HCEC 1CT (cell line): ENCODE measurements around the gene DOK4.
A peak's percentile ranks its signal among the peaks of the same experiment; 100 is the strongest.

ENCODE experiments used
- DNase-seq: peaks from one replicate; pipeline ENCODE4 v3.0.0-alpha.2; 2017

Gene DOK4

GRCh38 chr16:57476546-57477410 is 9.5 kb downstream of the DOK4 start:
- no peak for DNase-seq

- DNase-seq = no peak
Measured at GRCh38 chr16:57475711-57476339, 10.5 kb downstream of the DOK4 start.

DNA sequence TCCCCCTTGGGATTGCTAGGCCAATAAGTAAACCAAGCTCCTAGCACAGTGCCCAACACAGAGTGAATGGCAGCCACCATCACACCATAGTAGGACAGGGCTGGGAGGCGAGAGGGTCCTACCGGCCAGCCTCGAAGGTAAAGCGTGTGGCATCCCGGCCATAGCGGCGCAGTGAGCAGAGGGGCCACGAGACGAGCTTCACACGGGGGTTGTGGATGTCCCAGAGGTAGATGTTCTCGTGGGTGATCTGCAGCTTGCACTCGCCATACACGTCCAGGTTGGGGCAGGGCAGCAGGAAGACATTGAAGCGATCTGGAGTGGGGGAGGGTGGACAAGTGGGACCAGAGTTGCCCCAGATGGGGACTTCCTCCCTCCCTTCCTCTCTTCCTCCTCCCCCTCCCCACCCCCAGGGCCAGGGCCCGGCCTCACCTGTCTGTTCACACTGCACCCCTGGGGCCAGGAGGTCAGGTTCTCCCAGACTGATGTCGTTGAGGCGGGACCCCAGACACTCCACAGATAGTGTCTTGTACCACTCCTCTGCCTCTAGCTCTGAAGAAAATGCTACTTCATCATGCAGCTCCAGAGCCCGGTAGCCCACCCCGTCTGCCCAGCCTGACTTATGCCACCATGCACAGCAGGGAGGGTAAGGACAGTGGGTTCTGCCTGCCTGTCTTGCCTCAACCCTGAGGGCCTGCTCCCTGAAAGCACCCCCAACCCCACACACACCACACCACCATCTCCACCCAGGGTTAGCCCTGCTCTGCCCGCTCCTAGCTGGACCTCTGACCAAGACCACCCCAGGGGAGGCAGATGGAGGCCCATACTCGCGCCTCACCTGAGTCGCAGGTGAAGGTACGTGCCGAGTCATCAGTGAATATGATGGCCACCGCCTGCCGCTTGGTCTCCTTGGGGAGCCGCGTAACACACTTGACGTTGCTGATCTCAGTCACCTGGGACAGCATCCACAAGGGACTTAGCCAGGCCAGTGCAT is 11.3 kb downstream of the DOK4 start:
- no peak for DNase-seq

DNA sequence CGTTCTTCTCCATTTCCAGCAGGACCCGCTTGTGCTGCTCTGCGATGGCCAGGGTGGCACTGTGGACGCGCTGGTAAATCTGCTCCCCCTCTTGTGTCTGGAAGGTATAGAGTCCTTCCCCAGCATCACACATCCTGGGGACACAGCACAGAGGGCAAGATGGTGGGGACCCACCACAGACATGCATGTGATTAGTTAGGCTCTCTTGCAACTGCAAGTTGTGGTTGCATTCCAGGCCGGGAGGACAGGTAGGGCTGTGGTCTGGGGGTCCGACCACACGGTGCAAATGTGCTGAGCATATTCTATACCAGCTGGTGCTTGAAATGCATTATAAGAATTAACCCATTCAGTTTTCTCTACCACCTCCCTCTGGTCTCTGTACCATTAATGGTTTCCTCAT is 12.4 kb downstream of the DOK4 start:
- DNase-seq = no peak

DNA sequence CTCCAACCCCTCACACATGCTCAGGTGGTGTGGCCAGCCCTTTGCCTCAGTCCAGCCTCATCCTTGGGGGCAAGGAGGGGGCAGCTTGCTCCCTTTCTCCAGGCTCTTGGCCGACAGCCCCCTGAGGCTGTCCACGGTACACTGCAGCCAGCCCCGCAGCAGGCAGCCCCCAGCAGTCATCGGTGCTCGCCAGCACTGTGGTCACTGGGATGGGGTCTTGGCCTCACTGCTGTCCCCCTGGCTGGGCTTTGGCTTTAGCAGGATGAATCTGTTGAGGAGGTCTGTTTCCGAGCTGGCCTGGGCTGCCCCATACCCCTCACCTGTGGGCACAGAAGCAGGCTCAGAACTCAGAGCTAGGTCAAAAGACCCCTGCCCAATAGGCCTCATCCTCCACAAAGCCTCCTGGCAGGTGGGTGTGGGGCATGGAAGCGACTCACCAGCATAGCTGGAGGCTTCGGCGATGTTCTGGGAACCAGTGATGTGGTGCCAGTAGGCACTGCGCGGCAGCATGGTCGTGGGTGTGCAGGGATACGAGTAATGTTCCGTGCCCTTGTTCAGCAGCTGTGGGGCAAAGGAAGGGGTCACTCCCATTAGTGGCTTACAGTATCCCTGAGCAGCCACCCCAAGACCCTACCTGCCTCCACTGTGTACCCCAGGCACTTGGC is 13.0 kb downstream of the DOK4 start:
- DNase-seq = no peak

DNA sequence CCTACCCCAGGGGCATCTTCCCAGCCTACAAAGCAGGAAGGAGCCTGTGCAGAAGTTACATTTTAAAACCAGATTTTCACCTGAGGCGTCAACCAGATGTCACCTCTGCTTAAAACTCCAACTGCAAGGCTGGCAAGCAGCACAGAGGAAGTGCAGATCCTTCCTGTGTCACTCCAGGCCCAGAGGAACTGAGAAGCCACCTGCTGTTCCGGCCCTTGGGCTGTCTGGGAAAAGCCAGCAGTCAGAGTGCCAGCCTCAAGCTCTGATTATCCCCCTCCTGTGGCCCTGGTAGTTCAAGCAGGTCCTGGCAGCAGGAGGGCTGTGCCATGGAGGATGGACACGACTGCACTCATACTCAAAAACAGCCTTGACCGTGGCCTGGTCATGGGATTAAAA is 13.6 kb downstream of the DOK4 start:
- no peak for DNase-seq

- DNase-seq = no peak
Measured at GRCh38 chr16:57471852-57472664, 14.2 kb downstream of the DOK4 start.

DNA sequence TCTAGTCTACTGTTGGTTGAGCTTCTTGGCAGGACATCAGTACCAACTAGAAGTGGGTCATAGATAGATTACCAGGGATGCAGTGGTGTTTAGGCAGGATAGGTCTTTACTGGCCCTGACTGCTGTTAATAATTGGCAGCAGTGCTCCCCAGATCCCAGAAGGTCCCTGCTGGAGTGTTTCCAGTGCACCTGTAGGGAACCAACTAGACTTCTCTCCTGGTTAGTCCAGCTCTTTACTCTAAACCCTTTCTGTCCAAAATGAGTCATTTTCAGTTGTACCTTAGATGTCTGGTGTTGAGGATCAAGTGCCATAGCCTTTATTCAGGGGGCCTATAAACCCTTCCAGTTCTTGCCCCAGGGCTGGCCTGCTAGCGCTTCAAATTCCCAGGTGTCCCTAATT is 15.1 kb downstream of the DOK4 start:
- DNase-seq = no peak

GRCh38 chr16:57470711-57471110 is 15.6 kb downstream of the DOK4 start:
- no peak for DNase-seq

GRCh38 chr16:57469917-57470470 is 16.3 kb downstream of the DOK4 start:
- DNase-seq = no peak

DNA sequence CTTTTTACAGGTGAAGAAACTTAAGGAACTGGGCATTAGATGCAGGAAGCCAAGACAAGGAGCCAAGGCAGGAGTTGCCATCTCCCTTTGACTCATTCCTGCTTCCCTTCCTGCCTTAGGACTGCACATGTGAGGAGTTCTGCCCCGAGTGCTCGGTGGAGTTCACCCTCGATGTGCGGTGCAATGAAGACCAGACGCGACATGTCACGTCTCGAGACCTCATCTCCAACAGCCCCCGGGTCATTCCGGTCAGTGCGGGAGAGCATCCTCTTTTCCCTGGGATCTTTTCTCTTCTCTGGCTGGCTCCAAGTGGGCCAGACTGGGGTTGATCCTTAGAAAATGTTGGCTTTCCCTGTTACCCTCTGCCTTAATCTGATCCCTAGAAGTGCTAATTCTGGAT is 17.2 kb downstream of the DOK4 start:
- no peak for DNase-seq

DNA sequence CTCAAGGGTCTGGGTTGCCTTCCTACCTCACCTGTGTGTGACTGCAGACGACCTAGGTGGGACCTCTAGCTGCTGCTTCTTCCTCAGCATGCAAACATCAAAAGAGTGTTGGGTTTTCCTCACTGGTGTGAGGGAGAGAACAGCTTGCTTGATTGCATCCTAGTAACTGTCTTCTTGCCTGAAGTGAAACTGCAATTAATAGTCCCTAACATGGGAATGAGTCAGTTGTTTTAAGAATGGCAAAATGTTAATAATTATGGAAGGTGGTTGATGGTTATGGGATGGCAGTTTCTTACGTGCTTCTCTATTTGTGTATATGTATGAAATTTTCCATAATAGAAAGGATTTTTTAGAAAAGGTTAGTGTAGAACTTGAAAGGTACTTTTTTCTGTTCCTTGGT is 17.9 kb downstream of the DOK4 start:
- no peak for DNase-seq

DNA sequence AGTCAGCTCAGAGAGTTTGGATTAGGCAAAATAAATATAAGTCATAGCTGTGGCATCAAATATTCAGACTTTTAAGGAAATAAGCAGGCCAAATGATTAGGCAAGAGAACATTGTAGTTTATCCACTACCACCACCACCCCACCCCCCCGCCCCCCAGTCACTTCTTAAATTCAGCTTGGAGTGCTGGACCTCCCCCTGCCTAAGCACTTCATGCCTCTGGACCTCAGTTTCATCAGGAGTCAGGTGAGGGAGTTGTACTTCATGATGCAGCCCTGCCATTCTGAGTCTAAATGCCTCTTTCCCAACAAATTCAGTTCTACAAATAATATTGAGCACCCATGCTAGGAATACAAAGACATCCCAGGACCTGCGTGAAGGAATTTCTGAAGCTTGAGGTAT is 21.8 kb downstream of the DOK4 start:
- no peak for DNase-seq

- no peak for DNase-seq
Measured at GRCh38 chr16:57462978-57463362, 23.3 kb downstream of the DOK4 start.

DNA sequence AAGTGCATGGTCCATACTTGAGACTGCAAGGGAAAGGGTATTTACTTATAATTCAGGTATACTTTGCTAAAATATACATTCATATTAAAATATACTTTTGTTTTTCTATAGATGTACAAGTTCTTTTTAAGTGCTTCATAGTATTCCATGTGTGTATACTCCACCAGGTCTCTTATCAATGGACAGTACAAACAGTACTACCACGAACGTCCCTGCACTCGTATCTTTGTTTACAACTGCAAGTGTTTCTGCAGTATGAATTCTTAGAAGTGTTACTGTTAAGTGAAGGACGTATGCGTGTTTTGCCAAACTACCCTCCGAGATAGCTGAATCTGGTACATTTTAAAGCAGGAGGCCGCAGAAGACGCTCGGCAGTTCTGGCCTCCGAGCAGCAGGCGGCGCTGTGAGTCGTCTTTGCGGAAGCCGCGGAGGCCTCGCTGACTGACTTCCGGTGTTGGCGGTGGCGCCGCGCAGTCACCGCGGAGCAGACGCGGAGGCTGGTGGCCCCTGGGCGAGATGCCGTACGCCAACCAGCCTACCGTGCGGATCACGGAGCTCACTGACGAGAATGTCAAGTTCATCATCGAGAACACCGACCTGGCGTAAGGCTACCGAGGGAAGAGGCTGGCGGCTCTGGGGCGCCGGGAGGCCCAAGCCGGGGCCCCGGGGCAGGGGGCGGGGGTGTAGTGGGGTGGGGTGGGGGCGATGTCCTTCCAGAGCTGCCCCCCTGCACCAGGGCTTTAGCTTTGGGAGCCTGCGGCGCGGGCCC is 23.9 kb downstream of the DOK4 start, which contains the start of gene POLR2C:
POLR2C (plus strand) TSS at position 471 of the 769 bp plus-strand sequence; CDS start at position 517, 46 bp downstream.
- peak; percentile 71 for DNase-seq

DNA sequence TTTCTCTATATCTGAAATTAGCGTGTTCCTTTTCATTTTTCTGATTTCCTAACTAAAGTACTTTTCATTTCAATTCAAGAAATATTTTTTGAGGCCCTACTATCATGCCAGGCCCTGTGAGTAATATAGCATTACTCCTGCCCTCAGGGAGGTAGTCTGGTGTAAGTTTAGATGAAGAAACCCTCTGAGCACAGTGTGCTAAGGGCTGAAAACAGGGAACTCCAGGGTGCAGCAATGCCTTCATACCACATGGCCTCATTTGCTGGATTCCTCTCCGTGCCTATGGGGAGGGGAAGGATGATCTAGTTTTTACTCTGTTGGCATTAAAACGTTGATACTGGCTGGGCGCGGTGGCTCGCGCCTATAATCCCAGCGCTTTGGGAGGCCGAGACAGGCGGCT is 34.3 kb downstream of the DOK4 start:
- DNase-seq = no peak

DNA sequence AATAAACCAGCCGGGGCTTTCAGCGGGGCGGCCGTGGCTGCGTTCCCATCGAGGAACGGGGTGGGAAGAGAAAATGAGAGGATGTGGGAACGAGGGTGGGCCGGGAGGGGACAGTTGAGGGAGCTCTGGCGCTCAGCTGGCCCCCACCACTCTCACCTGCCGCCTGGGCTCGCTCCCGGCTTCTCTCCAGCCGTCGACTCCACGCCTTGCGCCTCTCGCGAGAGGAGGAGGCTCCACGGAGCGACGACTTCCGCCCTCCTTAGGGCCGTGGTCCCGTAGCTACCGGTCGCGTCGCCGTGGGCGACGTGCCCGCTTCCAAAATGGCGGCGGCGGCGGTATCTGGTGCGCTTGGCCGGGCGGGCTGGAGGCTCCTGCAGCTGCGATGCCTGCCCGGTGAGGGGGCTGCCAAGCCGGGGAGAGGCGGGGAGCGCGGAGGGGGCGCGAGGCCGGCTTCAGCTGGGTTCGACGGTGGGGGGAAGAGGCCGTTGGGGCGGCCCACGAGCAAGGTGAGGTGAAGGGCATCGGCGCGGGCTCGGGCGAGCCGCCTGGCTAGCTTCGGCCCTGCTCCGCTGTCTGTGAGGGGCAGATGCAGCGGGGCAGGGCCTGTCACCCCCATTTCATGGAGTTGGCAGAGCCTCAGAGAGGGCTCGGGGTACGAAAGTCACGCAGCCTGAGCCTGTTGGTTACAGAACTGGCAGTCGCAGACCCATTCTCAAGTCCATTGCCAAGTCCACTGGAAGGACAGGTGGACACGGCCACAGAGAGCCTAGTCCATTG is 38.9 kb downstream of the DOK4 start, which contains the start of the genes CIAPIN1 and COQ9:
CIAPIN1 (minus strand) TSS at position 200 of the 777 bp plus-strand sequence. CDS start 6,457 bp downstream, outside the sequence.
COQ9 (plus strand) TSS at position 294 of the 777 bp plus-strand sequence; CDS start at position 321, 27 bp downstream.
- DNase-seq = peak; percentile 84

- peak; percentile 11 for DNase-seq
Measured at GRCh38 chr16:57446531-57447185, 39.6 kb downstream of the DOK4 start.

DNA sequence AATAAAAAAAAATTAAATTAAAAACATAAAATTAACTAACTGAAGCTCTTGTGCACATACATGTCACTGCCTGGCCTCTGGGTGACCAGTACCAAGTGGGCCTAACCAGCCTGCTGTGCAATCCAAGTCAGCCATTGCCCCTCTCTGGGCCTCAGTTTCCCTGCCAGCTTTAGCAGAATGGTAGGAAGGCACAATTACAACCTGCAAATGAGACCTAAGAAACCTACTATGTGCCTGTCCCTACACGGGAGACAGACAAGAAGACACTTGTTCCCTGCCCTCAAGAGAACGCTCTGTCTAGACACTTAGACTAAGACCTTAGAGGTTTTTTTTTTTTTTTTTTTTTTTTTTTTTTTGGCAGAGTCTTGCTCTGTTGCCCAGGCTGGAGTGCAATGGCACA is 40.8 kb downstream of the DOK4 start:
- DNase-seq = no peak
